Ishikawa (cell line): Measurements from ENCODE around the gene OPCML.

Source experiments
- EGR1 ChIP-seq: IDR thresholded peaks from 2 replicates; pipeline ENCODE4 v1.6.1; 2012
- EP300 ChIP-seq: IDR thresholded peaks from 2 replicates; pipeline ENCODE4 v1.6.1; 2012; ENCODE audit warnings: borderline replicate concordance
- RAD21 ChIP-seq: IDR thresholded peaks from 2 replicates; pipeline ENCODE4 v1.6.1; 2012; ENCODE audit warnings: low read depth
- ZBTB7A ChIP-seq: IDR thresholded peaks from 2 replicates; pipeline ENCODE4 v1.6.1; 2012; ENCODE audit warnings: low read depth
- TF ChIP-seq, protein P1 (sequence below): IDR thresholded peaks from 2 replicates; pipeline ENCODE4 v1.6.1; 2012; ENCODE audit warnings: low read depth, mild to moderate bottlenecking
- TF ChIP-seq, protein P2 (sequence below): IDR thresholded peaks from 2 replicates; pipeline ENCODE4 v1.6.1; 2012

DNA sequence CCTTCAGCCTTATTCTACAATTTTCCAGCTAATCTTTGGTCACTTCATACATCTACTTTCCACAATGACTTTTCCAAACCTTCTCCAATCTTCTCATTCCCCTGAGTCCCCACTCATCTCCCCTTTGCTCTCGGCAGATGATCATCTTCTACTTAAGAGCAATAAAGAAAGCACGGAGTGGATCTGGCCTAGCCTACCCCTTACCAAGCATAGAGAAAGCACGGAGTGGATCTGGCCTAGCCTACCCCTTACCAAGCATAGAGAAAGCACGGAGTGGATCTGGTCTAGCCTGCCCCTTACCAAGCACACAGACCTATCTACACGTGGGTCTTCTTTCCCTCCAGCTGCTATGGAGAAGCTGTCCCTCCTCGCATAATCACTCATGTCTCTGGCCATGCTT lies 558.6 kb downstream of the OPCML start:
- TF ChIP-seq RAD21 (no peak), ZBTB7A (no peak), EP300 (no peak), EGR1 (no peak)
- TF ChIP-seq, protein P1, sequence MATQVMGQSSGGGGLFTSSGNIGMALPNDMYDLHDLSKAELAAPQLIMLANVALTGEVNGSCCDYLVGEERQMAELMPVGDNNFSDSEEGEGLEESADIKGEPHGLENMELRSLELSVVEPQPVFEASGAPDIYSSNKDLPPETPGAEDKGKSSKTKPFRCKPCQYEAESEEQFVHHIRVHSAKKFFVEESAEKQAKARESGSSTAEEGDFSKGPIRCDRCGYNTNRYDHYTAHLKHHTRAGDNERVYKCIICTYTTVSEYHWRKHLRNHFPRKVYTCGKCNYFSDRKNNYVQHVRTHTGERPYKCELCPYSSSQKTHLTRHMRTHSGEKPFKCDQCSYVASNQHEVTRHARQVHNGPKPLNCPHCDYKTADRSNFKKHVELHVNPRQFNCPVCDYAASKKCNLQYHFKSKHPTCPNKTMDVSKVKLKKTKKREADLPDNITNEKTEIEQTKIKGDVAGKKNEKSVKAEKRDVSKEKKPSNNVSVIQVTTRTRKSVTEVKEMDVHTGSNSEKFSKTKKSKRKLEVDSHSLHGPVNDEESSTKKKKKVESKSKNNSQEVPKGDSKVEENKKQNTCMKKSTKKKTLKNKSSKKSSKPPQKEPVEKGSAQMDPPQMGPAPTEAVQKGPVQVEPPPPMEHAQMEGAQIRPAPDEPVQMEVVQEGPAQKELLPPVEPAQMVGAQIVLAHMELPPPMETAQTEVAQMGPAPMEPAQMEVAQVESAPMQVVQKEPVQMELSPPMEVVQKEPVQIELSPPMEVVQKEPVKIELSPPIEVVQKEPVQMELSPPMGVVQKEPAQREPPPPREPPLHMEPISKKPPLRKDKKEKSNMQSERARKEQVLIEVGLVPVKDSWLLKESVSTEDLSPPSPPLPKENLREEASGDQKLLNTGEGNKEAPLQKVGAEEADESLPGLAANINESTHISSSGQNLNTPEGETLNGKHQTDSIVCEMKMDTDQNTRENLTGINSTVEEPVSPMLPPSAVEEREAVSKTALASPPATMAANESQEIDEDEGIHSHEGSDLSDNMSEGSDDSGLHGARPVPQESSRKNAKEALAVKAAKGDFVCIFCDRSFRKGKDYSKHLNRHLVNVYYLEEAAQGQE: no peak
- TF ChIP-seq, protein P2, sequence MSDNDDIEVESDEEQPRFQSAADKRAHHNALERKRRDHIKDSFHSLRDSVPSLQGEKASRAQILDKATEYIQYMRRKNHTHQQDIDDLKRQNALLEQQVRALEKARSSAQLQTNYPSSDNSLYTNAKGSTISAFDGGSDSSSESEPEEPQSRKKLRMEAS: no peak
